ENCODE measurements around the gene SUPT5H.

SUPT5H gene

GRCh38 chr19:39409208-39410016 lies 36.0 kb upstream of the SUPT5H start:
- peak in 1 of 2 experiments; percentile 49 for DNase-seq

- peak in 1 of 2 experiments; percentile 49 for DNase-seq
Observed at GRCh38 chr19:39410017-39410830, 35.2 kb upstream of the SUPT5H start.

- no peak for DNase-seq
Observed at GRCh38 chr19:39410831-39411080, 34.6 kb upstream of the SUPT5H start.

- DNase-seq: no peak
Observed at GRCh38 chr19:39411081-39411831, 34.1 kb upstream of the SUPT5H start.

GRCh38 chr19:39411832-39412099 lies 33.6 kb upstream of the SUPT5H start:
- DNase-seq: peak; percentile 93 to 95

GRCh38 chr19:39412100-39412866 lies 33.1 kb upstream of the SUPT5H start, which contains the start of gene PLEKHG2:
PLEKHG2 (plus strand) TSS chr19:39412669; CDS start chr19:39414087, 1,418 bp downstream.
- DNase-seq: peak; percentile 99 to 100

- no peak for DNase-seq
Observed at GRCh38 chr19:39412867-39413271, 32.5 kb upstream of the SUPT5H start.

- peak in 1 of 2 experiments; percentile 56 for DNase-seq
Observed at GRCh38 chr19:39413272-39413910, 32.0 kb upstream of the SUPT5H start.

GRCh38 chr19:39413911-39414608 lies 31.3 kb upstream of the SUPT5H start:
- no peak for DNase-seq

- DNase-seq: no peak
Observed at GRCh38 chr19:39415111-39416046, 30.0 kb upstream of the SUPT5H start.

GRCh38 chr19:39416152-39417120 lies 28.9 kb upstream of the SUPT5H start:
- no peak for DNase-seq

- DNase-seq: no peak
Observed at GRCh38 chr19:39417463-39418181, 27.8 kb upstream of the SUPT5H start.

- DNase-seq: no peak
Observed at GRCh38 chr19:39419003-39419402, 26.4 kb upstream of the SUPT5H start.

- DNase-seq: no peak
Observed at GRCh38 chr19:39420769-39421168, 24.6 kb upstream of the SUPT5H start.

- DNase-seq: no peak
Observed at GRCh38 chr19:39422020-39422419, 23.4 kb upstream of the SUPT5H start.

GRCh38 chr19:39423258-39424086 lies 21.9 kb upstream of the SUPT5H start:
- DNase-seq: no peak

- DNase-seq: no peak
Observed at GRCh38 chr19:39424934-39425333, 20.4 kb upstream of the SUPT5H start.

- no peak for DNase-seq
Observed at GRCh38 chr19:39425744-39426143, 19.6 kb upstream of the SUPT5H start.
